Medulla oblongata (tissue), 1 donor: ENCODE data around the gene AK5.
A peak's percentile ranks its signal among the peaks of the same experiment; 100 is the strongest.

Experiments used
- DNase-seq: peaks from one replicate; pipeline ENCODE4 v3.0.0-alpha.2; 2015; ENCODE audit errors: extremely low spot score

Gene AK5

DNA sequence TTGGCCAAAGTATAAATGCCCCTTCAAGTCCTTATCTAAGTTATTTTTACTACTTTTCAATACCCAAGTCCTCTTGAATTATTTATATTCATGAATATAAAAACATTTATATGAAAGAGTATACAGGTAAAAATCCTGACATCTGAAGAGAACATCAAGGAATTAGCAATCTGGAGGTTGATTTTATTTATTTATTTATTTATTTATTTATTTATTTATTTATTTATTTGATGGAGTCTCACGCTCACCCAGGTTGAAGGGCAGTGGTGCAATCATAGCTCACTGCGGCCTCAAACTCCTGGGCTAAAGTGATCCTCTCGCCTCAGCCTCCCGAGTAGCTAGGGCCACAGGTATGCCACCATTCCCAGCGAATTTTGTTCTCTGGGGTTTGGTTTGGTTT is 307.4 kb downstream of the AK5 start:
- DNase-seq, result no peak

DNA sequence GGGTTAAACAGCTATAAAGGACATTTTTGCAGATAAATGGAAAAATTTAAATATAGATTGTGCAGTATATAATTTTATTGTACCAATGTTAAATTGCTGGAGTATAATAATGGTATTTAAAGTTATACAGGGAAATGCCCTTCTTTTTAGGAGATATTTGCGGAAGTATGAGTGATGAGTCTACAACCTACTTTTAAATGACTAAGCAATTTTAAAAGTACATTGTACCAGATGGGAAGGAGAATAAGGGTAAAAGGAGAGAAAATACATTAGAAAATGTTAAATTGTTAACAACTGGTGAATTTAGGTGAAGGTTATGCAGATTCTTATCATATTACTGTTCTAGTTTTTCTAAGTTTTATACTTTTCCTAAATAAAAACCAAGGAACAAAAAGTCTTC is 308.8 kb downstream of the AK5 start:
- DNase-seq, result no peak

DNA sequence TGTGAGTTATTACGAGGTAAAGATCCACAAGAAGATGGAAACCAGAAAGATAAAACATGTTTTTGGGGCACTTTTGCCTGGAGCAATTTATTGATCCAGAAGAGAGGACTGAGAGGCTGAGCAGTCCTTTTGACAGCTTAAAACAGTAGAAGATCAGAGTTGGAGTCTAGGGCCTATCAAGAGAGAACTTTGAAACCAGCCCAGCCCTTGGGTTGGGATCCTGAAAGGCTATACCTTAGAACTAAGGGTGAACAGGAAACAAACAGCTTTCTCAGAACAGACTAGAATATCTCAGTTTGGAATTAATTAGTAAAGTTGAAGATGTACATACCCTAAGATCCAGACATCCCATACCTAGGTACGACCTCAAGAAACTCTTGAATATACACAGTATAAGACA is 311.1 kb downstream of the AK5 start:
- no peak for DNase-seq

- no peak for DNase-seq
These were observed 312.7 kb downstream of the AK5 start for GRCh38 chr1:77594366-77595112.

DNA sequence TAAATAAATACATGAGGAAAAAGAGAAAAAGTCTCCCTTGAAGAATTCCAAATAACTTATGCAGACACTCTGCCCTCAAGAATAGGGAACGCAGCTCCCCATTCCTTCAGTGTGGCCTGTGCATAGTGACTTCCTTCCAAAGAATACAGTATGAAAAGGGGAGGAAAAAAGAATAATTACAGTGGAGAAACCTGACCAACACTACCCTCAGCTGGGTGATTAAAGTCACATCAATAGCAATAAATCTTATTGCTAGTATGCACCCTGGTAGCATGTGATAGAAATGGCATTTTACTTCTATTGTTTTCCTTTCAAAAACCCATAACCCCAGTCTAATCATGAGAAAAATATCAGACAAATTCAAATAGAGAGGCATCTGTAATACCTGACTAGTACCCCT is 315.5 kb downstream of the AK5 start:
- no peak for DNase-seq

GRCh38 chr1:77605246-77606026 is 323.6 kb downstream of the AK5 start:
- peak; percentile 80 for DNase-seq

DNA sequence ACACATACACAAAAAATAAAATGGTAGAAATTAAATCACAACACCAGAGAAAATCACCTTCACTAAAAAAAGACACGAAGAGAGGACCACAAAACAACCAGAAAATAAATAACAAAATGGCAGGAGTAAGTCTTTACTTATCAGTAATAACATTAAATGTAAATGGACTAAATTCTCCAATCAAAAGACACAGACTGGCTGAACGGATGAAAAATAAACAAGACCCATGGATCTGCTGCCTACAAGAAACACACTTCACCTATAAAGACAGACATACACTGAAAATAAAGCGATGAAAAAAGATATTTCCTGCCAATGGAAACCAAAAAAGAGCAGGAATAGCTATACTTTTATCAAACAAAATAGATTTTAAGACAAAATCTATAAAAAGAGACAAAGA is 327.1 kb downstream of the AK5 start:
- DNase-seq, result no peak
